HEK293 (cell line): ENCODE measurements around the gene CLEC4F.

Experiments used
- CTCF ChIA-PET: fragments of 350-600 bp; formaldehyde crosslinking; extraction: SDS; loops from one replicate; lab custom pipeline; 2021; ENCODE audit warnings: antibody characterized with exemption; lab: Yijun Ruan, JAX
- POLR2A ChIA-PET: fragments of 300-600 bp; formaldehyde crosslinking; extraction: SDS; loops from one replicate; lab custom pipeline; 2020; ENCODE audit warnings: antibody characterized with exemption, inconsistent platforms; lab: Yijun Ruan, JAX
- H3K27ac ChIP-seq: fragments of 200-500 bp; sonication (Bioruptor generic); 2 replicates; pipeline ENCODE4 v1.5.1; 2014; ENCODE audit warnings: low read depth, low read length, control low read depth, inconsistent platforms; ENCODE audit errors: extremely low read depth
- H3K36me3 ChIP-seq, 2 experiments: fragments of 200-500 bp in 1 of 2; sonication (Bioruptor generic) in 1 of 2; 1 replicate in 1 of 2; 2 replicates in 1 of 2; pipeline ENCODE4 v1.5.1; 2014 to 2017; ENCODE audit warnings: inconsistent platforms in 2 of 2, low read length in 2 of 2; ENCODE audit not compliant: control insufficient read depth in 2 of 2, insufficient read depth in 1 of 2
- H3K4me1 ChIP-seq: fragments of 200-500 bp; sonication (Bioruptor generic); 2 replicates; pipeline ENCODE4 v1.5.1; 2014; ENCODE audit warnings: mild to moderate bottlenecking, low read length, inconsistent platforms; ENCODE audit not compliant: control insufficient read depth, insufficient read depth
- H3K4me3 ChIP-seq: 2 replicates; pipeline ENCODE4 v1.5.1; 2011; ENCODE audit warnings: low read depth, mild to moderate bottlenecking, control low read depth, low read length, moderate library complexity
- H3K9me3 ChIP-seq: fragments of 200-500 bp; sonication (Bioruptor generic); 2 replicates; pipeline ENCODE4 v1.5.1; 2014; ENCODE audit warnings: low read depth, low read length, inconsistent platforms; ENCODE audit not compliant: control insufficient read depth, insufficient read depth
- HOXA7 ChIP-seq: sonication (generic); formaldehyde crosslinking; IDR thresholded peaks from 2 replicates; pipeline ENCODE4 v1.8.1; 2022; ENCODE audit warnings: missing genetic modification reagents, borderline replicate concordance
- IKZF3 ChIP-seq: fragments of 450-650 bp; IDR thresholded peaks from 2 replicates; pipeline ENCODE4 v1.5.0; 2018; ENCODE audit warnings: missing biosample characterization, mild to moderate bottlenecking, missing genetic modification characterization, moderate library complexity
- KLF10 ChIP-seq: fragments of 450-650 bp; IDR thresholded peaks from 2 replicates; pipeline ENCODE4 v1.5.1; 2018; ENCODE audit warnings: missing biosample characterization, mild to moderate bottlenecking, missing genetic modification characterization
- KLF8 ChIP-seq: fragments of 450-650 bp; formaldehyde crosslinking; IDR thresholded peaks from 2 replicates; pipeline ENCODE4 v1.5.1; 2016; ENCODE audit warnings: missing biosample characterization, missing genetic modification characterization
- MEIS1 ChIP-seq: sonication (generic); formaldehyde crosslinking; IDR thresholded peaks from 2 replicates; pipeline ENCODE4 v1.8.1; 2022; ENCODE audit warnings: missing genetic modification reagents, mild to moderate bottlenecking, borderline replicate concordance
- OVOL3 ChIP-seq: fragments of 450-650 bp; formaldehyde crosslinking; IDR thresholded peaks from 2 replicates; pipeline ENCODE4 v1.5.1; 2016; ENCODE audit warnings: missing biosample characterization, missing genetic modification characterization
- SCRT2 ChIP-seq: fragments of 450-650 bp; formaldehyde crosslinking; IDR thresholded peaks from 2 replicates; pipeline ENCODE4 v1.5.1; 2016; ENCODE audit warnings: missing biosample characterization, missing genetic modification characterization
- ZBTB17 ChIP-seq: fragments of 450-650 bp; formaldehyde crosslinking; IDR thresholded peaks from 2 replicates; pipeline ENCODE4 v1.5.1; 2016; ENCODE audit warnings: missing biosample characterization, missing genetic modification characterization
- ZBTB8A ChIP-seq: fragments of 450-650 bp; formaldehyde crosslinking; IDR thresholded peaks from 2 replicates; pipeline ENCODE4 v1.5.1; 2016; ENCODE audit warnings: missing biosample characterization, missing genetic modification characterization
- ZEB2 ChIP-seq: fragments of 450-650 bp; formaldehyde crosslinking; IDR thresholded peaks from 2 replicates; pipeline ENCODE4 v1.5.1; 2016; ENCODE audit warnings: missing biosample characterization, missing genetic modification characterization
- ZFP37 ChIP-seq: fragments of 450-650 bp; formaldehyde crosslinking; IDR thresholded peaks from 2 replicates; pipeline ENCODE4 v1.5.1; 2016; ENCODE audit warnings: missing biosample characterization, missing genetic modification characterization
- ZNF146 ChIP-seq: fragments of 450-650 bp; formaldehyde crosslinking; IDR thresholded peaks from 2 replicates; pipeline ENCODE4 v1.5.1; 2016; ENCODE audit warnings: missing biosample characterization, missing genetic modification characterization
- ZNF621 ChIP-seq: fragments of 450-650 bp; formaldehyde crosslinking; IDR thresholded peaks from 2 replicates; pipeline ENCODE4 v1.5.1; 2017; ENCODE audit warnings: missing biosample characterization, missing genetic modification characterization
- ZNF623 ChIP-seq: fragments of 450-650 bp; formaldehyde crosslinking; IDR thresholded peaks from 2 replicates; pipeline ENCODE4 v1.5.1; 2016; ENCODE audit warnings: missing biosample characterization, missing genetic modification characterization
- ZNF654 ChIP-seq: fragments of 450-650 bp; formaldehyde crosslinking; IDR thresholded peaks from 2 replicates; pipeline ENCODE4 v1.5.1; 2016; ENCODE audit warnings: low read depth, missing biosample characterization, missing genetic modification characterization
- ZNF692 ChIP-seq: fragments of 450-650 bp; formaldehyde crosslinking; IDR thresholded peaks from 2 replicates; pipeline ENCODE4 v1.5.1; 2016; ENCODE audit warnings: missing biosample characterization, missing genetic modification characterization
- ZNF704 ChIP-seq: fragments of 450-650 bp; formaldehyde crosslinking; IDR thresholded peaks from 2 replicates; pipeline ENCODE4 v1.5.1; 2016; ENCODE audit warnings: missing biosample characterization, missing genetic modification characterization
- ZNF768 ChIP-seq: fragments of 450-650 bp; formaldehyde crosslinking; IDR thresholded peaks from 2 replicates; pipeline ENCODE4 v1.5.1; 2018; ENCODE audit warnings: missing biosample characterization, mild to moderate bottlenecking, missing genetic modification characterization
- ZSCAN23 ChIP-seq: fragments of 450-650 bp; formaldehyde crosslinking; IDR thresholded peaks from 2 replicates; pipeline ENCODE4 v1.5.1; 2016; ENCODE audit warnings: missing biosample characterization, missing genetic modification characterization
- TF ChIP-seq, protein P1 (sequence below): fragments of 450-650 bp; formaldehyde crosslinking; IDR thresholded peaks from 2 replicates; pipeline ENCODE4 v1.5.1; 2017; ENCODE audit warnings: missing biosample characterization, mild to moderate bottlenecking, missing genetic modification characterization, moderate library complexity
- TF ChIP-seq, protein P2 (sequence below): fragments of 450-650 bp; IDR thresholded peaks from 2 replicates; pipeline ENCODE4 v1.5.1; 2018; ENCODE audit warnings: missing biosample characterization, mild to moderate bottlenecking, missing genetic modification characterization
- TF ChIP-seq, protein P3 (sequence below): IDR thresholded peaks from 2 replicates; pipeline ENCODE4 v1.6.1; 2011; ENCODE audit warnings: mild to moderate bottlenecking, low read depth, low read length, borderline replicate concordance

Gene CLEC4F

DNA sequence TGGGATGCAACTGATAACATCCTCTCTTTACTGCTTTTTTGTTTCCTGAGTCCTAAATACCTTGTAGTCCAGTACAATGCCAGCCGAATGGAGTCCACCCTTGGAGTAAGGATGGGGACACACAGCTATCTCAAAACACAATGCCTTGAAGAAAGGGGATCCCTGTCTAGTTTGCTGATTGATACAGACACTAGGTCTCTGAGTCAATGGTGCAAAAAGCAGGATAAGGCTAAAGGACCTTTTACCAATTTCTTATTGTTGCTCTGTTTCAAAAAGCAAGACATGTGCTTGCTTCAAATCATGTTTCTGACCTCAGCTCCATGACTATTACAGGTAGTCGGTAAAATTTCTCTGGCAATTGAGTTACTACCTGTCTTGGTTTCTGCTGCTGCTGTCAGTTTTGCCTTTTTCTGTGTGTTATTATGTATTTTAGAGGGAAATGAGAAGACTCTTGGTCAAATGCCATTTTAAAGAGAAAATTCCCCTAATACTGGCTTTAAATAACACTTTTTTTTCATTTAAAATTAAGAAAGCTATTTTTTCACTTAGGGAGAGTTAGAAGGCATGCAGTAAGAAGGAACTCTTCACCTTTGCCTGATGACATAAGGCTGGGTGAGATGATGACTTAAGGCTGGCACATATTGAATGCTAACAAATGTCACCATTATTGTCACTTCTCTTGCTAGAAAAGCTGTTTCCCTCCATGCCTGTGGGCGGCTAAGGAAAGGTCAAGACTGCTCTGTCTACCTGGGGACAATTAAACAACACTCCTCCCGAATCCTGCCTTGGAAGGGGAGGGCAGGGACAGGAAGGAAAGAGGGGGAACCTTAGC, 25.0 kb downstream of the CLEC4F start (continued):
- no peak for TF ChIP-seq ZNF654
- no peak for TF ChIP-seq HOXA7
- TF ChIP-seq IKZF3: no peak
- no peak for TF ChIP-seq OVOL3
- no peak for TF ChIP-seq MEIS1 (CRISPR knock-in tag)
- no peak for TF ChIP-seq ZEB2 (tag by site-specific recombination)
- TF ChIP-seq ZNF621: no peak
- TF ChIP-seq, protein P1, sequence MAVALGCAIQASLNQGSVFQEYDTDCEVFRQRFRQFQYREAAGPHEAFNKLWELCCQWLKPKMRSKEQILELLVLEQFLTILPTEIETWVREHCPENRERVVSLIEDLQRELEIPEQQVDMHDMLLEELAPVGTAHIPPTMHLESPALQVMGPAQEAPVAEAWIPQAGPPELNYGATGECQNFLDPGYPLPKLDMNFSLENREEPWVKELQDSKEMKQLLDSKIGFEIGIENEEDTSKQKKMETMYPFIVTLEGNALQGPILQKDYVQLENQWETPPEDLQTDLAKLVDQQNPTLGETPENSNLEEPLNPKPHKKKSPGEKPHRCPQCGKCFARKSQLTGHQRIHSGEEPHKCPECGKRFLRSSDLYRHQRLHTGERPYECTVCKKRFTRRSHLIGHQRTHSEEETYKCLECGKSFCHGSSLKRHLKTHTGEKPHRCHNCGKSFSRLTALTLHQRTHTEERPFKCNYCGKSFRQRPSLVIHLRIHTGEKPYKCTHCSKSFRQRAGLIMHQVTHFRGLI (tag by site-specific recombination): no peak
- no peak for TF ChIP-seq ZNF704
- TF ChIP-seq KLF8: no peak
- TF ChIP-seq ZNF146: no peak
- TF ChIP-seq ZNF623 (tag by site-specific recombination): no peak
- TF ChIP-seq, all 188 proteins: peak for 0

DNA sequence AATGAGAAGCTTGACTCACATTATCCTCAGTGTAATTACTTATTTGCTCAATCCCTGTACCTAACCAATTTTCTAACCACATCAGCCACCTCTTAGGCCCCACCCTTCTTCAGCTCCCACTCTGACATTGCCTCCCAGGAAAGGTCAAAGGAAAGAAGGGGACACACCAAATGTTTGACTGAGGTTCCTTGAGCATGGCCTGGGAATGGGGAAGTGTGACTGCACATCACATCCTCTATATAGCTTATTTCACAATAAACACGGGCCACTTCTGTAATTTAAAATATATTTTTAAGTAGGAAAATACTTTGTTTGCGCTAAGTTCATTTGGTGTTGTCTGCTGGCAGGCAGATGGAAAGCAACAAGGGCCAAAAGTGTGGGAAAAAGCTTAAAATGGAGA, 26.9 kb downstream of the CLEC4F start:
- CTCF ChIA-PET: interaction anchor here (0.7 to 2.0 kb wide), 11 partner anchors 10 to 209 kb away, joined by 3 to 6 read pairs (median 3); no protein-coding TSS in a partner anchor
- no peak overlapping the region for H3K4me3 ChIP-seq
- TF ChIP-seq ZNF768 (no peak), ZBTB17 (tag by site-specific recombination) (no peak), ZFP37 (tag by site-specific recombination) (no peak), ZSCAN23 (tag by site-specific recombination) (no peak), ZNF692 (no peak), KLF10 (tag by site-specific recombination) (no peak), SCRT2 (no peak), ZBTB8A (no peak)
- TF ChIP-seq, protein P2, sequence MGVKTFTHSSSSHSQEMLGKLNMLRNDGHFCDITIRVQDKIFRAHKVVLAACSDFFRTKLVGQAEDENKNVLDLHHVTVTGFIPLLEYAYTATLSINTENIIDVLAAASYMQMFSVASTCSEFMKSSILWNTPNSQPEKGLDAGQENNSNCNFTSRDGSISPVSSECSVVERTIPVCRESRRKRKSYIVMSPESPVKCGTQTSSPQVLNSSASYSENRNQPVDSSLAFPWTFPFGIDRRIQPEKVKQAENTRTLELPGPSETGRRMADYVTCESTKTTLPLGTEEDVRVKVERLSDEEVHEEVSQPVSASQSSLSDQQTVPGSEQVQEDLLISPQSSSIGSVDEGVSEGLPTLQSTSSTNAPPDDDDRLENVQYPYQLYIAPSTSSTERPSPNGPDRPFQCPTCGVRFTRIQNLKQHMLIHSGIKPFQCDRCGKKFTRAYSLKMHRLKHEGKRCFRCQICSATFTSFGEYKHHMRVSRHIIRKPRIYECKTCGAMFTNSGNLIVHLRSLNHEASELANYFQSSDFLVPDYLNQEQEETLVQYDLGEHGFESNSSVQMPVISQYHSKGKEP (tag by site-specific recombination): no peak
- TF ChIP-seq, protein P3, sequence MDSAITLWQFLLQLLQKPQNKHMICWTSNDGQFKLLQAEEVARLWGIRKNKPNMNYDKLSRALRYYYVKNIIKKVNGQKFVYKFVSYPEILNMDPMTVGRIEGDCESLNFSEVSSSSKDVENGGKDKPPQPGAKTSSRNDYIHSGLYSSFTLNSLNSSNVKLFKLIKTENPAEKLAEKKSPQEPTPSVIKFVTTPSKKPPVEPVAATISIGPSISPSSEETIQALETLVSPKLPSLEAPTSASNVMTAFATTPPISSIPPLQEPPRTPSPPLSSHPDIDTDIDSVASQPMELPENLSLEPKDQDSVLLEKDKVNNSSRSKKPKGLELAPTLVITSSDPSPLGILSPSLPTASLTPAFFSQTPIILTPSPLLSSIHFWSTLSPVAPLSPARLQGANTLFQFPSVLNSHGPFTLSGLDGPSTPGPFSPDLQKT: no peak
- TF ChIP-seq, all 188 proteins: peak for 0
- H3K4me1 ChIP-seq: no peaks in the 10 kb centered on the region
- H3K36me3 ChIP-seq: no peaks in the 10 kb centered on the region
- H3K9me3 ChIP-seq: no peaks in the 10 kb centered on the region
- POLR2A ChIA-PET: no interaction called here
- H3K27ac ChIP-seq: no peak overlapping the region
